HEK293 (cell line): Measurements from ENCODE around the gene SCUBE1.

Source experiments
- HIC1 ChIP-seq: fragments of 450-650 bp; formaldehyde crosslinking; IDR thresholded peaks from 2 replicates; pipeline ENCODE4 v1.5.1; 2016; ENCODE audit warnings: missing biosample characterization, missing genetic modification characterization
- OSR2 ChIP-seq: fragments of 450-650 bp; formaldehyde crosslinking; IDR thresholded peaks from 2 replicates; pipeline ENCODE4 v1.5.1; 2016; ENCODE audit warnings: missing biosample characterization, missing genetic modification characterization
- PRDM4 ChIP-seq: fragments of 450-650 bp; formaldehyde crosslinking; IDR thresholded peaks from 2 replicates; pipeline ENCODE4 v1.5.1; 2017; ENCODE audit warnings: missing biosample characterization, missing genetic modification characterization
- SP2 ChIP-seq: fragments of 450-650 bp; formaldehyde crosslinking; IDR thresholded peaks from 2 replicates; pipeline ENCODE4 v1.5.1; 2016; ENCODE audit warnings: missing biosample characterization, missing genetic modification characterization
- TRIM28 ChIP-seq: IDR thresholded peaks from 2 replicates; pipeline ENCODE4 v1.6.1; 2011; ENCODE audit warnings: low read length, control low read depth, borderline replicate concordance
- YY1 ChIP-seq: fragments of 450-650 bp; formaldehyde crosslinking; IDR thresholded peaks from 2 replicates; pipeline ENCODE4 v1.5.1; 2018; ENCODE audit warnings: missing biosample characterization, missing genetic modification characterization
- ZBTB1 ChIP-seq: fragments of 450-650 bp; formaldehyde crosslinking; IDR thresholded peaks from 2 replicates; pipeline ENCODE4 v1.5.1; 2016; ENCODE audit warnings: missing biosample characterization, missing genetic modification characterization
- ZBTB6 ChIP-seq: fragments of 450-650 bp; formaldehyde crosslinking; IDR thresholded peaks from 2 replicates; pipeline ENCODE4 v1.5.1; 2017; ENCODE audit warnings: missing biosample characterization, missing genetic modification characterization
- ZEB2 ChIP-seq: fragments of 450-650 bp; formaldehyde crosslinking; IDR thresholded peaks from 2 replicates; pipeline ENCODE4 v1.5.1; 2016; ENCODE audit warnings: missing biosample characterization, missing genetic modification characterization
- ZFP69B ChIP-seq: fragments of 450-650 bp; formaldehyde crosslinking; IDR thresholded peaks from 2 replicates; pipeline ENCODE4 v1.5.1; 2016; ENCODE audit warnings: missing biosample characterization, missing genetic modification characterization
- ZNF223 ChIP-seq: fragments of 450-650 bp; formaldehyde crosslinking; IDR thresholded peaks from 2 replicates; pipeline ENCODE4 v1.5.1; 2016; ENCODE audit warnings: missing biosample characterization, missing genetic modification characterization
- ZNF449 ChIP-seq: fragments of 450-650 bp; formaldehyde crosslinking; IDR thresholded peaks from 2 replicates; pipeline ENCODE4 v1.5.1; 2017; ENCODE audit warnings: missing biosample characterization, mild to moderate bottlenecking, missing genetic modification characterization, moderate library complexity
- ZNF558 ChIP-seq: fragments of 450-650 bp; formaldehyde crosslinking; IDR thresholded peaks from 2 replicates; pipeline ENCODE4 v1.5.1; 2016; ENCODE audit warnings: missing biosample characterization, missing genetic modification characterization
- ZNF561 ChIP-seq: fragments of 450-650 bp; IDR thresholded peaks from 2 replicates; pipeline ENCODE4 v1.5.1; 2018; ENCODE audit warnings: missing biosample characterization, missing genetic modification characterization, borderline replicate concordance
- ZNF610 ChIP-seq: fragments of 450-650 bp; formaldehyde crosslinking; IDR thresholded peaks from 2 replicates; pipeline ENCODE4 v1.5.1; 2016; ENCODE audit warnings: missing biosample characterization, missing genetic modification characterization, borderline replicate concordance
- ZNF621 ChIP-seq: fragments of 450-650 bp; formaldehyde crosslinking; IDR thresholded peaks from 2 replicates; pipeline ENCODE4 v1.5.1; 2017; ENCODE audit warnings: missing biosample characterization, missing genetic modification characterization
- ZNF629 ChIP-seq: fragments of 450-650 bp; formaldehyde crosslinking; IDR thresholded peaks from 2 replicates; pipeline ENCODE4 v1.5.1; 2017; ENCODE audit warnings: missing biosample characterization, missing genetic modification characterization
- ZNF747 ChIP-seq: fragments of 450-650 bp; formaldehyde crosslinking; IDR thresholded peaks from 2 replicates; pipeline ENCODE4 v1.5.1; 2016; ENCODE audit warnings: missing biosample characterization, missing genetic modification characterization
- ZNF830 ChIP-seq: fragments of 450-650 bp; IDR thresholded peaks from 2 replicates; pipeline ENCODE4 v1.5.0; 2018; ENCODE audit warnings: missing biosample characterization, missing genetic modification characterization, low read depth, mild to moderate bottlenecking, moderate library complexity
- ZSCAN30 ChIP-seq: fragments of 450-650 bp; IDR thresholded peaks from 2 replicates; pipeline ENCODE4 v1.5.1; 2018; ENCODE audit warnings: missing biosample characterization, mild to moderate bottlenecking, missing genetic modification characterization, moderate library complexity
- TF ChIP-seq, protein P1 (sequence below): fragments of 450-650 bp; formaldehyde crosslinking; IDR thresholded peaks from 2 replicates; pipeline ENCODE4 v1.5.1; 2016; ENCODE audit warnings: missing biosample characterization, missing genetic modification characterization
- TF ChIP-seq, protein P2 (sequence below): fragments of 450-650 bp; formaldehyde crosslinking; IDR thresholded peaks from 2 replicates; pipeline ENCODE4 v1.5.1; 2016; ENCODE audit warnings: missing biosample characterization, missing genetic modification characterization
- TF ChIP-seq, protein P3 (sequence below): fragments of 450-650 bp; IDR thresholded peaks from 2 replicates; pipeline ENCODE4 v1.5.1; 2018; ENCODE audit warnings: missing biosample characterization, missing genetic modification characterization
- TF ChIP-seq, protein P4 (sequence below): fragments of 450-650 bp; formaldehyde crosslinking; IDR thresholded peaks from 2 replicates; pipeline ENCODE4 v1.5.1; 2016; ENCODE audit warnings: missing biosample characterization, missing genetic modification characterization

Gene SCUBE1

GRCh38 chr22:43313244-43313889, 29.8 kb downstream of the SCUBE1 start (continued):
- TF ChIP-seq PRDM4 (peak; percentile 73), ZNF629 (tag by site-specific recombination) (peak; percentile 49; the same call in 1 of the 2 replicates), ZEB2 (tag by site-specific recombination) (peak; percentile 79), ZBTB6 (tag by site-specific recombination) (no peak), OSR2 (tag by site-specific recombination) (peak; percentile 71; the same call in 1 of the 2 replicates), ZNF558 (tag by site-specific recombination) (no peak), ZFP69B (tag by site-specific recombination) (0 out of 2 replicates have a peak, but pooled peaks have one; percentile 25), ZNF223 (tag by site-specific recombination) (no peak), ZBTB1 (tag by site-specific recombination) (0 out of 2 replicates have a peak, but pooled peaks have one; percentile 33), ZNF830 (no peak), ZNF747 (tag by site-specific recombination) (no peak), HIC1 (tag by site-specific recombination) (0 out of 2 replicates have a peak, but pooled peaks have one; percentile 28), ZNF610 (0 out of 2 replicates have a peak, but pooled peaks have one; percentile 23), ZSCAN30 (0 out of 2 replicates have a peak, but pooled peaks have one; percentile 72), YY1 (peak; percentile 52; the same call in 1 of the 2 replicates), TRIM28 (peak; percentile 12; the same call in 1 of the 2 replicates), ZNF449 (tag by site-specific recombination) (no peak), ZNF621 (tag by site-specific recombination) (no peak), SP2 (tag by site-specific recombination) (no peak), ZNF561 (tag by site-specific recombination) (peak; percentile 71; the same call in 1 of the 2 replicates)
- TF ChIP-seq, protein P1, sequence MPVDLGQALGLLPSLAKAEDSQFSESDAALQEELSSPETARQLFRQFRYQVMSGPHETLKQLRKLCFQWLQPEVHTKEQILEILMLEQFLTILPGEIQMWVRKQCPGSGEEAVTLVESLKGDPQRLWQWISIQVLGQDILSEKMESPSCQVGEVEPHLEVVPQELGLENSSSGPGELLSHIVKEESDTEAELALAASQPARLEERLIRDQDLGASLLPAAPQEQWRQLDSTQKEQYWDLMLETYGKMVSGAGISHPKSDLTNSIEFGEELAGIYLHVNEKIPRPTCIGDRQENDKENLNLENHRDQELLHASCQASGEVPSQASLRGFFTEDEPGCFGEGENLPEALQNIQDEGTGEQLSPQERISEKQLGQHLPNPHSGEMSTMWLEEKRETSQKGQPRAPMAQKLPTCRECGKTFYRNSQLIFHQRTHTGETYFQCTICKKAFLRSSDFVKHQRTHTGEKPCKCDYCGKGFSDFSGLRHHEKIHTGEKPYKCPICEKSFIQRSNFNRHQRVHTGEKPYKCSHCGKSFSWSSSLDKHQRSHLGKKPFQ (tag by site-specific recombination) = peak; percentile 58; the same call in 1 of the 2 replicates
- TF ChIP-seq, protein P2, sequence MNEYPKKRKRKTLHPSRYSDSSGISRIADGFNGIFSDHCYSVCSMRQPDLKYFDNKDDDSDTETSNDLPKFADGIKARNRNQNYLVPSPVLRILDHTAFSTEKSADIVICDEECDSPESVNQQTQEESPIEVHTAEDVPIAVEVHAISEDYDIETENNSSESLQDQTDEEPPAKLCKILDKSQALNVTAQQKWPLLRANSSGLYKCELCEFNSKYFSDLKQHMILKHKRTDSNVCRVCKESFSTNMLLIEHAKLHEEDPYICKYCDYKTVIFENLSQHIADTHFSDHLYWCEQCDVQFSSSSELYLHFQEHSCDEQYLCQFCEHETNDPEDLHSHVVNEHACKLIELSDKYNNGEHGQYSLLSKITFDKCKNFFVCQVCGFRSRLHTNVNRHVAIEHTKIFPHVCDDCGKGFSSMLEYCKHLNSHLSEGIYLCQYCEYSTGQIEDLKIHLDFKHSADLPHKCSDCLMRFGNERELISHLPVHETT = no peak
- TF ChIP-seq, protein P3, sequence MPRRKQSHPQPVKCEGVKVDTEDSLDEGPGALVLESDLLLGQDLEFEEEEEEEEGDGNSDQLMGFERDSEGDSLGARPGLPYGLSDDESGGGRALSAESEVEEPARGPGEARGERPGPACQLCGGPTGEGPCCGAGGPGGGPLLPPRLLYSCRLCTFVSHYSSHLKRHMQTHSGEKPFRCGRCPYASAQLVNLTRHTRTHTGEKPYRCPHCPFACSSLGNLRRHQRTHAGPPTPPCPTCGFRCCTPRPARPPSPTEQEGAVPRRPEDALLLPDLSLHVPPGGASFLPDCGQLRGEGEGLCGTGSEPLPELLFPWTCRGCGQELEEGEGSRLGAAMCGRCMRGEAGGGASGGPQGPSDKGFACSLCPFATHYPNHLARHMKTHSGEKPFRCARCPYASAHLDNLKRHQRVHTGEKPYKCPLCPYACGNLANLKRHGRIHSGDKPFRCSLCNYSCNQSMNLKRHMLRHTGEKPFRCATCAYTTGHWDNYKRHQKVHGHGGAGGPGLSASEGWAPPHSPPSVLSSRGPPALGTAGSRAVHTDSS (tag by site-specific recombination) = 0 out of 2 replicates have a peak, but pooled peaks have one; percentile 10
- TF ChIP-seq, protein P4, sequence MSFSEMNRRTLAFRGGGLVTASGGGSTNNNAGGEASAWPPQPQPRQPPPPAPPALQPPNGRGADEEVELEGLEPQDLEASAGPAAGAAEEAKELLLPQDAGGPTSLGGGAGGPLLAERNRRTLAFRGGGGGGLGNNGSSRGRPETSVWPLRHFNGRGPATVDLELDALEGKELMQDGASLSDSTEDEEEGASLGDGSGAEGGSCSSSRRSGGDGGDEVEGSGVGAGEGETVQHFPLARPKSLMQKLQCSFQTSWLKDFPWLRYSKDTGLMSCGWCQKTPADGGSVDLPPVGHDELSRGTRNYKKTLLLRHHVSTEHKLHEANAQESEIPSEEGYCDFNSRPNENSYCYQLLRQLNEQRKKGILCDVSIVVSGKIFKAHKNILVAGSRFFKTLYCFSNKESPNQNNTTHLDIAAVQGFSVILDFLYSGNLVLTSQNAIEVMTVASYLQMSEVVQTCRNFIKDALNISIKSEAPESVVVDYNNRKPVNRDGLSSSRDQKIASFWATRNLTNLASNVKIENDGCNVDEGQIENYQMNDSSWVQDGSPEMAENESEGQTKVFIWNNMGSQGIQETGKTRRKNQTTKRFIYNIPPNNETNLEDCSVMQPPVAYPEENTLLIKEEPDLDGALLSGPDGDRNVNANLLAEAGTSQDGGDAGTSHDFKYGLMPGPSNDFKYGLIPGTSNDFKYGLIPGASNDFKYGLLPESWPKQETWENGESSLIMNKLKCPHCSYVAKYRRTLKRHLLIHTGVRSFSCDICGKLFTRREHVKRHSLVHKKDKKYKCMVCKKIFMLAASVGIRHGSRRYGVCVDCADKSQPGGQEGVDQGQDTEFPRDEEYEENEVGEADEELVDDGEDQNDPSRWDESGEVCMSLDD (tag by site-specific recombination) = no peak
